Fibroblast of skin of left quadriceps (primary cell): ENCODE results near the gene CNOT3.
A peak's percentile ranks its signal among the peaks of the same experiment; 100 is the strongest.

Experiments used
- DNase-seq, 2 experiments: peaks; one replicate each; pipeline ENCODE4 v3.0.0-alpha.2; 2013; ENCODE audit warnings: low read depth in 2 of 2

CNOT3 gene

DNA sequence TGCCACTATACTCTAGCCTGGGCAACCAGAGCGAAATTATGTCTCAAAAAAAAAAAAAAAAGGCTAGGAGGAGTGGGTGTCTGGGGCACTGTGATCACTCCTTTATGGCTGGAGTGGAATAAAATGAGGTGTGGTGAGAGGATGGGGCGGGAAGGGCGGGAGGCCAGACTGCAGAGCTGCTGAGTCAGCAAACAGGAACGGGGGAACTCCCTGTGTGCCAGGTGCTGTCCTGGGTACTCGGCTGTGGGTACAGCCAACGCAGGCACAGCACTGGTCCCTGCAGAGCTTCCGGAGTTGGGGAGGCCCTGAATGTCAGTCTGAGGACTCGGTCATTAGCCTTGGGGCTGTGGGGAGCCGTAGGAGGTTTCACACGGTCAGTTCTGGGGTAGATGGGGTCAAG is 16.3 kb upstream of the CNOT3 start:
- no peak for DNase-seq

- no peak for DNase-seq
Observed at GRCh38 chr19:54123682-54124081, 13.9 kb upstream of the CNOT3 start.

- no peak for DNase-seq
Observed at GRCh38 chr19:54124393-54124792, 13.2 kb upstream of the CNOT3 start.

- no peak for DNase-seq
Observed at GRCh38 chr19:54125713-54126112, 11.8 kb upstream of the CNOT3 start.

DNA sequence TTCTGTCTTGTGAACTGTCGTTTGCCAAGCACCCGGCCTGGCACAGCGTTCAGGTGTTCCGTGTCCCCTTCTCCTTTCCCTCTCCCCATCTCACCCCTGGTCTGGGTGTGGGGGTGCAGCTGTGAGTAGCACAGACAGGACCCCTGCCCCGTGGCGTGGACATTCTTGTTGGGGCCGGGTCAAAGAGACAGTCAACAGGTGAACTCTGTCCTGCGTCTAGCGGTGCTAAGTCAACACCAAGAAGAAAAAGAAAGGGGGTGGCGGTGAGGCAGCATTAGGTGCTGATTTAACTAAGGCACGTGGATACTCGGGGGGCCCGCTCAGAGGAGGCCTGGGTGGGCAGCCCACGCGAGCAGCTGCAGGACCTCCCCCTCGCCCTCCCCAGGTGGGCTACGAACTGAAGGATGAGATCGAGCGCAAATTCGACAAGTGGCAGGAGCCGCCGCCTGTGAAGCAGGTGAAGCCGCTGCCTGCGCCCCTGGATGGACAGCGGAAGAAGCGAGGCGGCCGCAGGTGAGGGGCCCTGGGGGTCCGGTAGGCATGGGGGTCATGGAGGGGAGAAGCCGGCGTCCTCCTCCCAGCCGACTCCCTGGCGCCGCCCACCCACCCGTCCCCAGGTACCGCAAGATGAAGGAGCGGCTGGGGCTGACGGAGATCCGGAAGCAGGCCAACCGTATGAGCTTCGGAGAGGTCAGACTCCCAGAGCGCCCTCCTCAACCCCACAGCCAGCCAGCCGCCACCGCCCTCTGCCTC is 9.7 kb upstream of the CNOT3 start:
- no peak for DNase-seq

DNA sequence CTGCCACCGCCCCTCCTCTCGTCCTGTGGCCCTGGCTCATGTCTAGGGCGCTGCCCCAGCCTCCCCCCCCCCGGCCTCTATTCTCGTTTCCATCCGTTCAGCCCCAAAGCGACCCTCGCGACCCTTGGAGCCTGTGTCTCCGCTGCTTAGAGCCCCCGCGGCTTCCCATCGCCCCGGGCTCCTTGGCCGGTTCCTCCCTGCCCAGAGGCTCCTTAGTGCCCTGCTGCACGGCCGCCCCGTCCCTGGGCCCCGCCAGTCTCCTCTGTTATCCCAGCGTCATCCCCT is 9.2 kb upstream of the CNOT3 start:
- DNase-seq, result no peak

DNA sequence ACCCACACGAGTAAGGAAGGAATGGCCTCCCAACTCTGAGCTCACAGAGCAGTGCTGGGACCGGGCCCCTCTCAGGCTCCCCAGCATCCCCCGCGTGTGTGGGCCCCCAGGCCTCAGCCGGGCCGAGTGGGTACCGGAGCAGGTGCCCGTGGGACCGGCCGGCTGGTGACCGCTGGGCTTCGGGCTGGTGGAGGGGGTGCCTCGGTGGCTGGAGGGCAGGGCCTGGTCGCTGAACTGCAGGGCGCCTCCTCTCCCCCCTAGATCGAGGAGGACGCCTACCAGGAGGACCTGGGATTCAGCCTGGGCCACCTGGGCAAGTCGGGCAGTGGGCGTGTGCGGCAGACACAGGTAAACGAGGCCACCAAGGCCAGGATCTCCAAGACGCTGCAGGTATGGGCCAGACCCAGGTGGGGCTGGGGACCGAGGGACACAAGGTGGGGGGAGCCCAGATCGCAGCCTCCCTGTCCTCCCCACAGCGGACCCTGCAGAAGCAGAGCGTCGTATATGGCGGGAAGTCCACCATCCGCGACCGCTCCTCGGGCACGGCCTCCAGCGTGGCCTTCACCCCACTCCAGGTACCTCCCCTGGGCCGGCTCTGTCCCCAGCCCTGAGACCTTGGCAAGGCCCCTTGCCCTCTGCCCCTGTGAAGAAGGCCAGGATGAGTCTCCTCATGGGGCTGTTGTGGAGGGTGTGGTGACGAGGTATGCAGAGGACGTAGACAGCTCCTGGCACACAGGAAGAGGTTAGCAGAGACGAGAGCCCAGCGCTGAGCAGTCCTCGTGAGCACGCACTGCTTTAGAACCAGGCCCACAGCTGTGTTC is 8.6 kb upstream of the CNOT3 start:
- no peak for DNase-seq

DNA sequence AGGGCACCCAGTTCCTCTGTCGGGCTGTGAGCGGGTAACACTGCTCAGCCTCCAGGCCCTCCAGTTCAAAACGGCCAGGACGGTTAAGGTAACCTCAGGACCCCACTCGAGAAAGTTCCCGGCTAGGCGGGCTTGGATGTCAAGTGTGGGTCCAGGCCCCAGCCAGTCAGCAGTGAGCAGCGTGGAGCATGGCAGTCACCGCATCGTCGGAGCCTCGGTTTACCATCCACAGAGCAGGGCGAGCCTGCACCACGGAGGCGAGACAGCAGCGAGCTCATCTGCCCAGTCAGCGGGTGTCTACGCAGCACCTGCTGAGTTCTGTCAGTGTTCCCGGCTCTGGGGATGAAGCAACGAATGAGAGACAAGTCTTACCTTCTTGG is 8.0 kb upstream of the CNOT3 start:
- no peak for DNase-seq

GRCh38 chr19:54133312-54133956 is 4.1 kb upstream of the CNOT3 start:
- peak in 1 of 2 experiments; percentile 23 for DNase-seq

GRCh38 chr19:54133957-54134590 is 3.5 kb upstream of the CNOT3 start:
- no peak for DNase-seq

- DNase-seq, result no peak
Observed at GRCh38 chr19:54136086-54136863, 1.3 kb upstream of the CNOT3 start.

GRCh38 chr19:54136864-54137698 is 481 bp upstream of the CNOT3 start:
- DNase-seq, result peak; percentile 100

- DNase-seq, result no peak
Observed at GRCh38 chr19:54138489-54139256, 1.1 kb downstream of the CNOT3 start.

GRCh38 chr19:54141356-54141755 is 3.8 kb downstream of the CNOT3 start:
- peak; percentile 37 to 42 for DNase-seq

GRCh38 chr19:54142166-54142780 is 4.7 kb downstream of the CNOT3 start:
- DNase-seq, result no peak

GRCh38 chr19:54145541-54146158 is 8.1 kb downstream of the CNOT3 start:
- DNase-seq, result no peak

GRCh38 chr19:54147676-54148075 is 10.1 kb downstream of the CNOT3 start:
- no peak for DNase-seq

- DNase-seq, result no peak
Observed at GRCh38 chr19:54148158-54148557, 10.6 kb downstream of the CNOT3 start.
